Neural progenitor cell (in vitro differentiated cells): ENCODE data around the gene GLIS1. TPM values are rescaled to one million over a fixed set of nuclear protein-coding genes. Genes with fewer than 3 reads are reported as not detected.

ENCODE experiments used
- DNase-seq: peaks from one replicate; pipeline ENCODE4 v3.0.0-alpha.2; 2016; ENCODE audit warnings: low spot score
- H2AFZ ChIP-seq: fragments of 200-600 bp; sonication (generic); replicated peaks from 2 replicates; pipeline ENCODE4 v1.6.1; 2016; ENCODE audit warnings: antibody characterized with exemption
- H3F3A ChIP-seq: fragments of 200-600 bp; sonication (generic); 2 replicates; pipeline ENCODE4 v1.6.1; 2016; ENCODE audit warnings: antibody characterized with exemption, low read depth
- H3K27ac ChIP-seq: fragments of 200-600 bp; sonication (generic); 2 replicates; pipeline ENCODE4 v1.5.1; 2016; ENCODE audit warnings: mild to moderate bottlenecking
- H3K27me3 ChIP-seq: fragments of 200-600 bp; sonication (generic); 2 replicates; pipeline ENCODE4 v1.6.1; 2016; ENCODE audit warnings: mild to moderate bottlenecking, moderate library complexity
- H3K36me3 ChIP-seq: fragments of 200-600 bp; sonication (generic); 2 replicates; pipeline ENCODE4 v1.5.1; 2016
- H3K4me1 ChIP-seq: fragments of 200-600 bp; sonication (generic); 2 replicates; pipeline ENCODE4 v1.6.1; 2016; ENCODE audit warnings: mixed run types
- H3K4me2 ChIP-seq: fragments of 200-600 bp; sonication (generic); 2 replicates; pipeline ENCODE4 v1.6.1; 2016
- H3K4me3 ChIP-seq: fragments of 200-600 bp; sonication (generic); 2 replicates; pipeline ENCODE4 v1.5.1; 2016
- H3K79me2 ChIP-seq: fragments of 200-600 bp; sonication (generic); 2 replicates; pipeline ENCODE4 v1.6.1; 2016; ENCODE audit warnings: low read depth
- H3K9ac ChIP-seq: fragments of 200-600 bp; sonication (generic); 2 replicates; pipeline ENCODE4 v1.6.1; 2016
- H3K9me3 ChIP-seq: fragments of 200-600 bp; sonication (generic); 2 replicates; pipeline ENCODE4 v1.5.1; 2016; ENCODE audit warnings: low read depth
- H4K20me1 ChIP-seq: fragments of 200-600 bp; sonication (generic); 2 replicates; pipeline ENCODE4 v1.6.1; 2016; ENCODE audit warnings: low read depth
- H3K27ac Mint-ChIP-seq: 3 replicates; pipeline ENCODE4 v1.8.0; 2021; ENCODE audit warnings: mixed read lengths
- H3K27me3 Mint-ChIP-seq: 2 replicates; pipeline ENCODE4 v1.8.0; 2022; ENCODE audit warnings: low read depth, mild to moderate bottlenecking, inconsistent platforms, moderate library complexity, mixed read lengths; ENCODE audit not compliant: insufficient read depth
- H3K36me3 Mint-ChIP-seq: 3 replicates; pipeline ENCODE4 v1.8.0; 2021; ENCODE audit warnings: mixed read lengths
- H3K4me1 Mint-ChIP-seq: 3 replicates; pipeline ENCODE4 v1.8.0; 2021; ENCODE audit warnings: mixed read lengths
- H3K4me3 Mint-ChIP-seq: 3 replicates; pipeline ENCODE4 v1.8.0; 2021; ENCODE audit warnings: mild to moderate bottlenecking, moderate library complexity, mixed read lengths
- H3K9me3 Mint-ChIP-seq: 3 replicates; pipeline ENCODE4 v1.8.0; 2020; ENCODE audit warnings: mixed read lengths
- CTCF ChIP-seq: fragments of 200-600 bp; sonication (generic); IDR thresholded peaks from 2 replicates; pipeline ENCODE4 v1.5.1; 2017; ENCODE audit warnings: antibody characterized with exemption, mild to moderate bottlenecking
- EZH2 ChIP-seq: fragments of 200-600 bp; sonication (generic); IDR thresholded peaks from 2 replicates; pipeline ENCODE4 v1.6.1; 2017; ENCODE audit warnings: antibody characterized with exemption, mild to moderate bottlenecking, moderate library complexity
- EZH2phosphoT487 ChIP-seq: fragments of 200-600 bp; sonication (generic); IDR thresholded peaks from 2 replicates; pipeline ENCODE4 v1.6.1; 2017; ENCODE audit warnings: antibody characterized with exemption
- total RNA-seq: library from RNA; depleted of rRNA; stranded (reverse); fragments of >200 nt; gene quantifications from 2 replicates; pipeline ENCODE4 v1.2.3, GENCODE V29; 2015; ENCODE audit warnings: low replicate concordance

GLIS1 gene
- total RNA-seq, 1 donor from 2014 or later = not detected

- H3K79me2 ChIP-seq = no peaks in the 10 kb centered on the region
- H3K4me1 Mint-ChIP-seq = peaks cover 29% of the 10 kb centered on the region
- H3K27ac ChIP-seq = no peak overlapping the region
- H4K20me1 ChIP-seq = no peaks in the 10 kb centered on the region
- DNase-seq = peak; percentile 35
- no peak overlapping the region for H3K4me3 Mint-ChIP-seq
- peaks cover 6% of the 10 kb centered on the region for H3K4me1 ChIP-seq
- H3K9me3 Mint-ChIP-seq = no peaks in the 10 kb centered on the region
- TF ChIP-seq EZH2phosphoT487 = no peak
- no peak for TF ChIP-seq EZH2
- TF ChIP-seq CTCF = peak; percentile 18
- H3K9me3 ChIP-seq = no peaks in the 10 kb centered on the region
- no peaks in the 10 kb centered on the region for H3F3A ChIP-seq
- H3K27ac Mint-ChIP-seq = peak overlapping the region; percentile 35
- no peak overlapping the region for H2AFZ ChIP-seq
- H3K4me2 ChIP-seq = no peak overlapping the region
- H3K27me3 Mint-ChIP-seq = peaks cover 9% of the 10 kb centered on the region
- no peak overlapping the region for H3K4me3 ChIP-seq
- H3K9ac ChIP-seq = no peak overlapping the region
- no peaks in the 10 kb centered on the region for H3K36me3 Mint-ChIP-seq
- H3K36me3 ChIP-seq = no peaks in the 10 kb centered on the region
- no peaks in the 10 kb centered on the region for H3K27me3 ChIP-seq
These were observed 213.4 kb downstream of the GLIS1 start for GRCh38 chr1:53525595-53525994.

GRCh38 chr1:53524428-53525375 is 214.3 kb downstream of the GLIS1 start:
- Mint-ChIP-seq H3K4me3 (peak overlapping the region; percentile 1), H3K9me3 (no peaks in the 10 kb centered on the region), H3K4me1 (peaks cover 31% of the 10 kb centered on the region), H3K27ac (peak overlapping the region; percentile 88), H3K36me3 (no peaks in the 10 kb centered on the region), H3K27me3 (peaks cover 9% of the 10 kb centered on the region)
- DNase-seq = no peak
- Histone ChIP-seq H3K4me1 (peaks cover 6% of the 10 kb centered on the region), H3K27me3 (no peaks in the 10 kb centered on the region), H3K36me3 (no peaks in the 10 kb centered on the region), H2AFZ (no peak overlapping the region), H3K79me2 (no peaks in the 10 kb centered on the region), H3K9ac (no peak overlapping the region), H3K4me3 (no peak overlapping the region), H3F3A (no peaks in the 10 kb centered on the region), H3K9me3 (no peaks in the 10 kb centered on the region), H3K27ac (no peak overlapping the region), H3K4me2 (no peak overlapping the region), H4K20me1 (no peaks in the 10 kb centered on the region)
- no peak for TF ChIP-seq EZH2phosphoT487

GRCh38 chr1:53521924-53522552 is 216.9 kb downstream of the GLIS1 start:
- no peak overlapping the region for H3K4me3 ChIP-seq
- peaks cover 15% of the 10 kb centered on the region for H3K4me1 ChIP-seq
- H3K27me3 ChIP-seq = no peaks in the 10 kb centered on the region
- H3K4me2 ChIP-seq = no peak overlapping the region
- no peaks in the 10 kb centered on the region for H3F3A ChIP-seq
- no peaks in the 10 kb centered on the region for H4K20me1 ChIP-seq
- DNase-seq = no peak
- TF ChIP-seq EZH2 = no peak
- no peak for TF ChIP-seq EZH2phosphoT487
- no peak for TF ChIP-seq CTCF
- H3K4me3 Mint-ChIP-seq = no peak overlapping the region
- H3K9me3 ChIP-seq = no peaks in the 10 kb centered on the region
- H3K4me1 Mint-ChIP-seq = peaks cover 36% of the 10 kb centered on the region
- no peaks in the 10 kb centered on the region for H3K36me3 ChIP-seq
- H3K79me2 ChIP-seq = no peaks in the 10 kb centered on the region
- no peak overlapping the region for H3K9ac ChIP-seq
- no peak overlapping the region for H3K27ac ChIP-seq
- no peaks in the 10 kb centered on the region for H3K36me3 Mint-ChIP-seq
- H3K27ac Mint-ChIP-seq = peak overlapping the region; percentile 27
- no peak overlapping the region for H2AFZ ChIP-seq
- no peaks in the 10 kb centered on the region for H3K9me3 Mint-ChIP-seq
- H3K27me3 Mint-ChIP-seq = peaks cover 9% of the 10 kb centered on the region
